SW480 (cell line): Measurements from ENCODE around the gene SORL1-AS1.
A peak's percentile ranks its signal among the peaks of the same experiment; 100 is the strongest.
"Not testable (repeated sequence)": the region's sequence is repeated elsewhere in the genome, so short reads cannot be mapped to it uniquely, and the experiment has no call there.

Experiments
- DNase-seq: peaks from one replicate; pipeline ENCODE4 v3.0.0-alpha.2; 2016; ENCODE audit warnings: low spot score

SORL1-AS1 gene

DNA sequence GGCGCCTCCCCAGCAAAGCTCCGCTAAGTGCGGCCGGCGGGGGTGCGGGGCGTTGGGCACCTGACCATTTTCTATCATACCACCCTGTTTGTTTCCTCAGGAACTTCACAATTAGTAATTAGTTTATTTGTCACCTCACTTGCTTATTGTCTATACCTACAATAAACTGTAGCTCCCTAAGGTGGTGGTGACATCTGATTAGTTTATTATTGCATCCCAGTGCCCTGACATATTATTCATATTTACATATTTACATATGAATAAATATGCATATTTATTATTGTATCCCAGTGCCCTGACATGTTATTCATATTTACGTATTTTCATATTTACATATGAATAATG lies 25.4 kb downstream of the SORL1-AS1 start:
- DNase-seq = no peak

DNA sequence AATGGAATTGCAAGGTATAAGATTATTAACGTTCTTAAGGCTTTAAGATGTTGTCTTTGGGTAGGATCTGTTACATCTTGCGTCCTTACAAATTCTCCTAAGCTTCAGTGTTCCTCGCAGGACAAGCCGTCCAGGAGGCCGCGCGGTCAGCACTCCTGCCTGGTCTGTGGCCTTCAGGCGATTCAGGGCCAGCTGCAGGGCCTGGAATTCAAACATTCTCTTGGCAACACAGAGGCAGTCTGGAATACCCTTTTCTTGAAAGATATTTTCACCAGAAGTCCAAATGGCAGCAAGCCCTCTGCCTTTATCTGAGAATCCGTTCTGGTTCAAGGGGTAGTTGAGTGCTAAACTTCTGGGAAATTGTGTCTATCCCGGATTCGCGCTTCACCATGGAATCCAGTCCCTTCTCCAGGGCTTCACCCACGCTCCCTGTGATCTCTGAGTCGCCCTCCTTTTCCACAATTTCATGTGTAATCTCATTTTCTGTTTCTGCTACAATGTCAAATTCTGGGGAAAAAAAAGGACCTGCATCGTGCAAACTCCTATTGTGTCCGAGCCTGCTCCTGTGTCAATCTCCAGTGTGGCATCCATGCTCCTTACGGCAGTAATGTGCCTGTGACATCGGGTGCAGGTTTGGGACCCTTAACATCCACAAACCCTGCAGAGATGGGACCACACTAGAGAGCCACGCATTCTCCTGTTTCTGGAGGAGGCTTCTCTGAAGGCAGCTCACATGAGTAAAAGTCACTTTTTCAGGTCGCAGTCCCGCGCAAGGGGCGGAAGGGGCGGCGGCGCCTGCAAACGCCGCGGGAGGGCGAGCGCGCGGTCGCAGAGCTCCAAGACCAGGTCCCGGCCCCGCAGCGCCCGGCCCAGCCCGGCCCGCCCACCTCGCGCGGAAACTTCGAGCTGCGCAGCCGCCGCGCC lies 26.0 kb downstream of the SORL1-AS1 start:
- peak; percentile 10 for DNase-seq

DNA sequence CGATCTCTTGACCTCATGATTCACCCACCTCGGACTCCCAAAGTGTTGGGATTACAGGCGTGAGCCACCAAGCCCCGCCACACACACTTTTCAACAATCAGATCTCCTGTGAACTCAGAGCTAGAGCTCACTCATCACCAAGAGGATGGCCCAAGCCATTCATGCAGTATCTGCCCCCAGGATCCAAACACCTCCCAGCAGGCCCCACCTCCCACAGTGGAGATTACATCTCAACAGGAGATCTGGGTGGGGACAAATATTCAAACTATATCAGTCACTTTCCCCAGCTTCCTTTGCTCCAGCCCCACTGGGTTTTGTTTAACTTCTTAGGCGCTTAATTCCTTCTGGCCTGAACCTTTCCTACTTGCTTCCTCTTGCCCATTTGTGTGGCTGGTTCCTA lies 26.9 kb downstream of the SORL1-AS1 start:
- DNase-seq = no peak

DNA sequence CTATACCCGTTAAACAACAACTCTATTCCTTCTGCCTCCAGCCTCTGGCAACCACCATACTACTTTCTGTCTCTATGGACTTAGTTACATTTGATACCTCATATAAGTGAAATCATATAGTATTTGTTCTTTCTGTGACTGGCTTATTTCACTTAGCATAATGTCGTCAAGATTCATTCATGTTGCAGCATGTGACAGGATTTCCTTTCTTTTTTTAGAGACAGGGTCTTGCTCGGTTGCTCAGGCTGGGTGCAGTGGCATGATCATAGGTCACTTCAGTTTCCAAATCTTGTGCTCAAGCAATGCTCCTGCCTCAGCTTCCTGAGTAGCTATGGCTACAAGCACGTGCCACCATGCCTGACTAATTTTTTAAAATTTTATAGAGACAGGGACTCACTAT lies 30.1 kb downstream of the SORL1-AS1 start:
- DNase-seq = no peak

DNA sequence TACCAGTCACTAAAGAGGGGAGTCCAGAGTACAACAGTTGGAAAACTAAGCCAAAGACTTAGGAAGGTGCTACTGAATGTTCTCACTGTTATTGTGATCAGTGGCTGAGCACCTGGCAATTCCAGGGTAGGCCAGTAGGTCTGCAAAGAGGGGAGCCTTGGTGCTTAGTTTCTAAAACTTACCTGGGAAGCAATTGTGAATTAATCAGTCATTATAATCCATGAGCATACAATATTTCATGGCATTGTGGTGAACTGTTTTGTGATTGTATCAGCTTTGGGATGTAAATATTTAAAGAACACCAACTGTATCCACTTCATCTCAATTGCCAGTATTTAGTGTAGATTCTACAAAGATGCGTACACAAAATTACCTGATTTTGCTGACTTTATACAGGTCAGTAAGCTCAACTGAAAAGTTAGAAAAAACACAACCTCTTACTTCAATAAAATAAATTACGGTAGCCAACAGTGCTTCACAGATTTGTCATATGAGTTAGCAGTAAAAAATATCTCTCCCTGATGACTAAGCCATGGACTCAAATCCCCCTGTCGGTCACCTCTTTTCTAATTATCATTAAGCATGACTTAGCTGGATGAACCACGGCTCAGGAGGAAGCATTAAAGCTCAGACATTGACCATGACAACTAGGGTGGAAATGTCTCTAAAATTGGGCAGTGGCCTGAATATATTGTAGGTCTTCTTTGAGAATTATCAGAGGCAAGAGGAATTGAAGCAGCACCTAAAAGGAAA lies 31.4 kb downstream of the SORL1-AS1 start:
- DNase-seq = no peak

DNA sequence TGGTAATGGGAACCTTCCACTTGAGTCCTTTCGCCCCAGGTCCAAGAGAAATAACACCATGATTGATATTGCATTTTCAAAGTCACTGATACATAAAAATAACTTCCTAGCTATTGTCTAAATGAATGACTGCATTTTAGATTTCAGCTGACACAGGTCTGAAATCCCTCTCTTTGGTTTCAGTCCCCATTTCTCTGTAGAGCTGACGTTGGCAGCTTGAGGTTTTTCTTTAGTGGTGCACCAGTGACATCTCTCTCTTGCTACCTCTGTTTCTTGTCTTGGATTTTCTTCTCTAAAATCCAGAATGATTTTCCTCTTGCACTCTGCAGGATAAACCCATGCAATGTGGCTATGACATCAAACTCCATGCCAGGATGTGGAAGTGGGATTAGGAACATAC lies 32.4 kb downstream of the SORL1-AS1 start:
- DNase-seq = no peak

DNA sequence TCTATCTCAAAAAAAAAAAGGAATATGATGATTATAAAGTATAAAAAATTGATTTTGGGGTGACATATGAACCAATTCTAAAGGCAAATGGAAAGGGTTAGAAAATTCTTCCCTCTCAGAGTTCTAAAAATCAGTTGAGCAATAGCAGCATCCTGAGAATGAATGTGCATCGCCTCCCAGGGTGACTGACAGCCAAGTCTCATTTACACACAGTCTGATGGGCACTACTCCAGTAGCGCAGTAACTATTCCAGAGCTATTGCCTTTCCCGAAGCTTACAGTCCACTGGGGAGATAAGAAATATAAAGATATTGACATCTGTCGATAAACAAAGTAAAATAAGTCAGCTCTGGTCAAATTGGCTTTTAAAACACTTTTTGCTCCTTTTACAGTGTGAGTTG lies 32.9 kb downstream of the SORL1-AS1 start:
- DNase-seq = no peak

DNA sequence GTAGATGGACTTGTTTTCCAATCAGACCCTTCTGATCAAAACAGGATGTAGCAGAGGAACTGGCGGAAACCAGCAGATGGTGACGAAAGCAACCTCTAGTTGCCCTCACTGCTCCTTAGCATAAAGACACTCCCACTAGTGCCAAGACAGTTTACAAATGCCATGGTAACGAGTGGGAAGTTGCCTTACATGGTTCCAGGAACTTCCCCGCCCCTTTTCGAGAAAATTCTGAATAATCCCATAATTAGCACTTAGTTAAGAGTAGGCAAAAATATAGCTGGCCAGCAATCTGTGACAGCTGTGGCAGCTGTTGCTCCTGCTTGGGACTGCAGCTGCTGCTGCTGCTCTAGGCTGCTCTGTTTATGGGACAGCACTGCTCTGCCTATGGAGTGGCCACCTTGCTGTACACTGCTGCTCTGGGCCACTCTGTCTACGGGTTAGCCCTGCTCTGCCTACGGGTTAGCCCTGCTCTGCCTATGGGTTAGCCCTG lies 34.1 kb downstream of the SORL1-AS1 start:
- no peak for DNase-seq

DNA sequence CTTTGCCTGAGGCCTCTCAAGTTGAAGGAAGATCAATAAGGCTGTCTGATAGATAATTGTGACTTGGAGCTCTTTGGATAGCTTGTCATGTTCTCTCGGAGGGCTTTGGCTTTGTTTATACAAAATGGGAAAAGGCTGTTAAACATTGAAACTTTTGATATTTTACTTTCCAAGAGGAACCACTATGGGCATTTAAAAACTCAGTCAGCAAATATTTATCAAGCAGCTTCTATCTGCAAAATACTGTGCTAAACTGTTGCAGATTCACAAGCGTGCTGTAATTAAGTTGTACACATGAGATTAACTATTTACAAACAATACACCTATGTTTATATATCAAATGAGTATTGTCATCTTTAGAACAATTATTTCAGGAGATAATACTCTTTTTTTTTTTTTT lies 35.2 kb downstream of the SORL1-AS1 start:
- no peak for DNase-seq

DNA sequence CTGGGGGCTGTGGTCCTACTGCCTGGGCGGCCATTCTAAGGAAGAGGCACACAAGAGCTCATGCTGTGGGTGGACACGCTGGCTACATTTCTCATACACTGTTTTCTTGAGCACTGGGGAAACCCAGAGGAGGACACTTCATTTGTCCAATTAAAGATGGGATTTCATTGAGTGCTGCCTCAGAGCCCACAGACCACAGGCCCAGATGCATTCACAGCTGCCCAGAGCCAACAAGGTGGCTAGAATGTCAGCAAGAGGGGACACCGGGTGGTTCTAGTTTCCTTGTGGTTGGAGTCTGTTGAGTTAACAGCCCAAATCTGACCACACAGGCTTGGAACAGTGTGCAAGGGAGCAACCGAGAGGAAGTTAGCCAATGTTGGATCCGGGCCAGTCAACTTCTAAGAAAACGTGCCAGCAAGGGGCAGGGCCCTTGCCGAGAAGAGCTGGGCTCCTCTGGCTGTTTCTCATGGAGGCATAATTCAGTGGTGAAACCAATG lies 35.7 kb downstream of the SORL1-AS1 start:
- DNase-seq = peak; percentile 56

DNA sequence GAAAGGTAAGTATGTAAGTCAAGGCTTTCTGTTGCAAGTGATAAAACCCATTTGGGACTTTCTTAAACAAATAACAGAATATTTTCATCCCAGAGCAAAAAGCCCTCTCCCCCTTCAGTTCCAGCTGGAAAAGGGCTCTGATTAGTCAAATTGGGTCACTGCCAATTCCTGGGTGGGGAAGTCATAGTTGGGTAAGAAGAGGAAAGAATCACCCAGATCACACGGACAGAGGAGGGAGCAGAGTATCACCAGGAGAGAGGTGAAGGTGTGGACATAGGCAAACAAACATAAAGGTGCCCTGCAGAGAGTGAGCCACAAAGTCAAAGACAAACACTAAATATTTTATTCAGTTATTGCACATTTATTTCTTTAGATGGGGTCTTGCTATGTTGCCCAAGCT lies 36.9 kb downstream of the SORL1-AS1 start:
- no peak for DNase-seq

DNA sequence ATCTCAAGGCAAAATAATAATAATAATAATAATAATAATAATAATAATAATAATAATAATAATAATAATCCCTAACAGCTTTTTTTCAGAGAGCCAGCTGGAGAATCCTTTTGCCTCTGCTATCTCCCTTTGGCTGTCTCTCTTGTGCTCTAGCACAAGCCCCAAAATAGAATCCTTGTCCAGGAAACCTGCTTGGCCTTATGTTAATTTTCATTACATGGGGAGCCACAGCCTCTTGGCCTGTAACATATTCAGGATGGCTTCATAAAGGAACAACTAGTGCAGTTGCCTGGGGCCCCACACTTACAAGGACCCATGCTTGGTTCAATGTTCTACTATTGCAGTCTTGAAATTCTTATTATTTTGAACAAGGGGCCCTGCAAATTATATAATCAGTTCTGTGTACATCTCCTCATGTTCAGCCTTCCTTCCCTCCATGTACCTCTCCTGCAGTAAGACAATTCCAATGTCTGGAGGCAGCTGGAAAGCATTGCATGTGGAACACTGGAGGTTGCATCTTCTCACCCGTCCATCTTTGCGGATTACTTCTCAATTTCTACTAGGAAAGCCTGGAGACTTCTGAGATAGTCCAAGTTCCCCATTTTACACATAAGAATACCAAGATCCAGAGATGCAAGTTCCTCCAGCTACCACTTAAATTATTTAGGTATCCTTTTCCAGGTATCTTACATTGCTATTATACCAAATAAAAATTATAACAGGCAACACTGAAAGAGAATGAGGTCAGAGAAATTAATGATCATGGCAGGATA lies 38.4 kb downstream of the SORL1-AS1 start:
- no peak for DNase-seq

DNA sequence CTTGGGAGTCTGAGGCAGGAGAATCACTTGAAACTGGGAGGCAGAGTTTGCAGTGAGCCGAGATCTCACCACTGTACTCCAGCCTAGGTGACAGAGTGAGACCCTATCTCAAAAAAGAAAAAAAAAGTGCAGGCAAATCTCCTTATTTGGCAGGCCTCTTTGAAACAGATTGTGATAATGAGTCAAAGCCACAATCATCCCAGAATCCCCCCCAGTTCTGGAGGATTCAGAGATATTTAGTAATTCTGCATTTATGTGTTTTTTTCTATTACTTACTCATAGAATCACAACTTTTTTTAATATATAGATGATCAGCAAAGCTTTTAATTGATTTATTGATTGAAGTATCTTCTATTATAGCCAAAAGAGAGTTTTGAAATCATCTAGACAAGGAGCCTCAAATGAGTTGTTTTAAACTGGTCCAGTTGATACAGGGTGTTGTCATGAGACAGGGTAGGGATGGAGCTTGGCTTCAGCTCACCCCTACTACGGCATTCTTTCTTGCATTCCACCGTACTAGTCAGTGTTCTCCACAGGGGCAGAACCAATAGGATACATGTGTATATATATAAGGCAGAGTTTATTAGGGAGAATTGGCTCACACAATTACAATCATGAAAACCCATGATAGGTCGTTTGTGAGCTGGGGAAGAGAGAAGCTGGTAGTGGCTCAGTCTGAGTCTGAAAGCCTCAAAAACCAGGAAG lies 39.9 kb downstream of the SORL1-AS1 start:
- DNase-seq = no peak

DNA sequence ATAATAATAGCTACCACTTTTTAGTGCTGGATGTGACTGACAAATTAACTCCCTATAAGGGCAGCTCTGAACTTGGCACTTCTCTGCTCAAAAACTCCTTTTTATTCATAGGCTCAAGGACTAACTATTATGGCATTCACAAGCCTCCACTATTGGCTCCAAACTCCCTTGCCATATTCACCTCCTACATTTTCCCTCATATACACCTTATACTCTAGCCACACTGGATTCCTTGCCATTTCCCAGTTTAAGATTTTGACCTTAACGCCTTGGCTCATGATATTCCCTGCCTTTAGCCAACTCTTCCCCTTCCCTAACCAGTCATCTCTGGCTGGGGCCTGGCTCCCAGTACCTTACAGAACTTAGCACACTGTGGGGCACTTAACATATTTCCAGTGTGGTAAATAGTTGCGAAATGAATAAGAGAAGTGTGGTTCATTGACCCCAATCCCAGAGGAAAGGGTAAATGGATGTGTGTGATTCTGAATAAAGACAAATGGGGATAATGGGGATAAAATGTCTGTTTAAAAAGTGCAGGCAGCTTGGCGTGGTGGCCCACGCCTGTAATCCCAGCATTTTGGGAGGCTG lies 40.7 kb downstream of the SORL1-AS1 start:
- DNase-seq = no peak

DNA sequence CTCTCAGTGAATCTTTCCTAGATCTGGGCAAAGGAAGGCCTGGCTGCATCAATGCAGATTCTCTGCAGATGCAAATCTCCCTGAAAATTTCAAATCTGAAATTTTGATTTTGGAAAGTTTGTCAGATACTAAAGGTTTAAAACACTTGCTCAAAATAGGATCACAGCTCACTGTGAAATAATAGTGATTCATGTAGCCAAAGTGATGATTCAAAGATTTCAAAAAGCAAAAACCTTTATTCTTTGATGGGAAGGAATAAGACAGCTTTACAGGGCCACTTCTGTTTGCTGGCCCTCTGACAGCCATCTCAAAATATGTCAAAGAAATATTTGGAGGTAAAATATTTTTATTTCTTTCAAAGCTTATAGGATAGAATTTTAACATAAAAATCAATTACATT lies 41.4 kb downstream of the SORL1-AS1 start:
- not testable (repeated sequence) for DNase-seq

DNA sequence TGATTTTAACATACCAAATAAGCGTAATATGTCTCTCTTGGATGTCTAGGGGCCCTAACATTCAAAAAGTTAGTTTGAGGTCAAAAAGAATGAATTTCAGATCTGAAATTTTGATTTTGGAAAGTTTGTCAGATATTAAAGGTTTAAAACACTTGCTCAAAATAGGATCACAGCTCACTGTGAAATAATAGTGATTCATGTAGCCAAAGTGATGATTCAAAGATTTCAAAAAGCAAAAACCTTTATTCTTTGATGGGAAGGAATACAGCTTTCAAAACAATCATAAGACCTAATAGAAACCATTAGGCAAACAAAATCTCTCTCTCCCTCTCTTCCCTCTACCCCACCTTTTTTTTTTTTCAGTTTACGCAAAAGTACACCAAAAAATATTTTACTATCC lies 42.7 kb downstream of the SORL1-AS1 start:
- not testable (repeated sequence) for DNase-seq

DNA sequence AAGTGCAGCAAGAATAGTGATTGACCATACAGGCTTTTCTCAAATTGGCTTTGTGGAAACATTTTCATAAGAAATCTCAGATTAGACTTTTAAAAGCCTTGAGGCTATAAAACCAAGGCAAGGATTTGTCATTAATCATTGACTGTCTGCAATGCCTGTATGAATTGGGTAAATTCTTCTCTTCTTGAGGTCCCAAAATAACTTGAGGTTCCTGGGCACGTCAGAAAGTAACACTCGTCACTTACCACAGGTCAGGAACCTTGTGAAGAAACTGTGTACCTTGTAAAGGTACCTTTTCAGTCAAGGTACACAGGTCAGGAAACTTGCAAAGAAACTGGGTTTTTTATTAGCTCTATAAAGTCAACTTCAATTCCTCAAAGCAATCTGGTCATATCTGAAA lies 43.9 kb downstream of the SORL1-AS1 start:
- no peak for DNase-seq

DNA sequence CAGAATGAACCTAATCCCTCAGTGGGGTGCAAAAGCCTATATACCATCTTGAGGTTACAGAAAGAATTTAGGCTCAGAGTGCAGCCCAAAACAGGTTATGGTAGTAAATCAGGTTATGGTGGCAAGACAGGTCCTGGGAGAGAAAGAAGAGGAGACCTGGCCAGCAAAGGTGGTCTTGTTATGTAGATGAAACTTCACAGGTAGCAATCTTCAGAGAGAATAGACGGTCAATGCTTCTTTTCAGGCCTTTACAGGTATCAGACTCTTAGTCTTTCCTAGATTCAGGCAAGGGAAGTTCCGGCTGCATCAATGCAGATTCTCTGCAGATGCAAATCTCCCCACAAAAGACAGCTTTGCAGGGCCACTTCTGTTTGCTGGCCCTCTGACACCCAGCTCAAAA lies 46.5 kb downstream of the SORL1-AS1 start:
- no peak for DNase-seq

DNA sequence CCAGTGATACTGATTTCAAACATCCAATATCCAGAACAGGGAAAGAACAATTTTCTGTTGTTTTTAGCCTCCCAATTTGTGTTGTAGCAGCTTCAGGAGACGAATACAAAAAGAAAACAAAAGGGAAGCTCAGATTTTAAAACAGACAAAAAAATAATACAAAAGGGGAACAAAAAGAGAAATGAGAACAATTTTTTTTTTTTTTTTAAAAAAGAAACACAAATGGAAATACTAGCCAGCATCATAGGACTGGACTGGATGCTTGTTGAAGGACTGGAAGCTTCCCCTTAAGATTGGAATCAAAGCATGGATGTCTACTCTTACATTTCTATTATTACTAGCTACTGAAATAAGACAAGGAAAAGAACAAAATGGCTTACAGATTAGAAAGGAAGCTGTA lies 47.1 kb downstream of the SORL1-AS1 start:
- no peak for DNase-seq

DNA sequence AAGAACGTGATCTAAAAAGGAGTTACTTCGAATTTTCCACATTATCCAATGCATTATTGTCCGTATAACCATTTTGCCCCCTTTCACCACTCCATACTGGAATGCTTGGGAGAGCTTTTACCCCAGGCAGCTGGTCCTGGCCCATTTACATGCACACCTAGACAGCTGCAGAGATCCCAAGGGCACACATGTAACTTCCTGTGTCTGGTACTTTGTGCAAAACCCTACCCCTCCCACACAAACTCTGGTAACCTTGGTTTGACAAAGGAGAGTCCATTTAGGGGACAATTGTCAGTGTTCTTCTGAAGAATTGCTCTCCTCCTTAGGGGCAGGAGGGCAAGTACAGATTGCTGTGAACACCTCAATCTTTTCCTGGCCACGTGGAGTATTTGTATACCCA lies 58.0 kb downstream of the SORL1-AS1 start:
- DNase-seq = no peak

DNA sequence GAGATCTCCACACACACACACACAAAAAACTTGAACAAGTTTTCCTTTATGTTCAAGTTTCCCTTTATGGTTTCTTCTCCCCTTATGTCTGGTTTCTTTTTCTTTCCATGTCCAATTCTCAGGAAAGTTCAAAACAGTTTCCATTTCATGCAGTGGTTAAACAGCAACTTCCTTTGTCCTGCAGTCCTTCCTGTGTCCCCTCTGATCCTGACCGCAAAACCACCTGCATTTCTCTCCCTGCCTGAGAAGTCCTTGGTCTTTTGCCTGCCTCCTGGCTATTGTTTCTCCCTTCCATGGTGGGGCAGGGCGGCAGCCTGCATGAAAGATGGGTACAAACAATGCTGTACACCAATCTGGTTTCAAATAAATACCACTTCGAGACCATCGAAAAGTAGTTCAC lies 58.9 kb downstream of the SORL1-AS1 start:
- DNase-seq = peak; percentile 77
